HCT116 (cell line): ENCODE measurements around the gene ABHD14A. TPM values are rescaled to one million over a fixed set of nuclear protein-coding genes. Genes with fewer than 3 reads are reported as not detected.
"Not testable (repeated sequence)": the region's sequence is repeated elsewhere in the genome, so short reads cannot be mapped to it uniquely, and the experiment has no call there.

Source experiments
- ATAC-seq: fragments of 200-7000 bp; cut with Tn5 transposase; 2 replicates; pipeline ENCODE4 v1.9.1; 2020; ENCODE audit warnings: mild to moderate bottlenecking, moderate library complexity
- BruUV-seq: library from RNA; stranded (reverse); fragments of 400-500 nt; replicated peaks from 2 replicates; lab custom pipeline; 2021; lab: Mats Ljungman, UMichigan
- CTCF ChIA-PET: fragments of 300-600 bp; sonication (Branson Sonifier 250); formaldehyde crosslinking; loops from one replicate; lab custom pipeline; 2021; ENCODE audit warnings: antibody characterized with exemption; lab: Charles Lee
- POLR2A ChIA-PET: fragments of 300-600, 350-600 bp; sonication (Branson Sonifier 250); formaldehyde crosslinking; loops from one replicate; lab custom pipeline; 2021; ENCODE audit warnings: antibody characterized with exemption; lab: Charles Lee
- RAD21 ChIA-PET, 2 experiments: fragments of 300-600 bp; sonication (Branson Sonifier 250); formaldehyde crosslinking; loops; one replicate each; lab custom pipeline; 2023; ENCODE audit warnings: low total read pairs in 2 of 2; ENCODE audit not compliant: uncharacterized antibody in 2 of 2, unreplicated experiment in 2 of 2, low non-redundant PET in 1 of 2; lab: Charles Lee
- DNase-seq: peaks from one replicate; pipeline ENCODE4 v3.0.0-alpha.2; 2010; ENCODE audit warnings: low read depth, low spot score
- H2AFZ ChIP-seq: fragments of 200-600 bp; shearing (Covaris generic), sonication (generic); 2 replicates; pipeline ENCODE4 v1.6.1; 2017; ENCODE audit warnings: low read depth, mixed run types, mixed read lengths, antibody characterized with exemption, low read length; ENCODE audit not compliant: poor library complexity, severe bottlenecking
- H3K27ac ChIP-seq: 2 replicates; pipeline ENCODE4 v1.5.1; 2012; ENCODE audit warnings: low read depth, low read length
- H3K27me3 ChIP-seq: fragments of 200-600 bp; sonication (generic); 2 replicates; pipeline ENCODE4 v1.6.1; 2016; ENCODE audit warnings: mixed run types, low read length, mixed read lengths; ENCODE audit not compliant: insufficient read depth
- H3K36me3 ChIP-seq, 2 experiments: fragments of 200-500 bp in 1 of 2; fragments of 200-600 bp in 1 of 2; sonication (Bioruptor generic) in 1 of 2; sonication (generic) in 1 of 2; 2 replicates each; pipeline versions ENCODE4 v1.5.1 to v1.6.1; 2014 to 2016; ENCODE audit warnings: low read length in 2 of 2, inconsistent platforms in 1 of 2, mixed read lengths in 1 of 2, mixed run types in 1 of 2; ENCODE audit not compliant: insufficient read depth in 2 of 2, control insufficient read depth in 1 of 2
- H3K4me1 ChIP-seq, 2 experiments: fragments of 200-600 bp in 1 of 2; sonication (generic) in 1 of 2; 2 replicates each; pipeline versions ENCODE4 v1.5.1 to v1.6.1; 2012 to 2017; ENCODE audit warnings: low read length in 2 of 2, inconsistent platforms in 1 of 2, mild to moderate bottlenecking in 1 of 2, mixed read lengths in 1 of 2, mixed run types in 1 of 2, moderate library complexity in 1 of 2; ENCODE audit not compliant: insufficient read depth in 2 of 2, control insufficient read depth in 1 of 2
- H3K4me2 ChIP-seq: fragments of 200-600 bp; sonication (generic); 2 replicates; pipeline ENCODE4 v1.6.1; 2017; ENCODE audit warnings: mixed run types, low read length, mixed read lengths
- H3K4me3 ChIP-seq, 2 experiments: fragments of 200-600 bp in 1 of 2; sonication (generic) in 1 of 2; replicated peaks in 1 of 2; 2 replicates each; pipeline ENCODE4 v1.5.1; 2011 to 2016; ENCODE audit warnings: low read length in 2 of 2, control low read depth in 1 of 2, low read depth in 1 of 2, mild to moderate bottlenecking in 1 of 2, mixed read lengths in 1 of 2, mixed run types in 1 of 2
- H3K79me2 ChIP-seq: fragments of 200-600 bp; sonication (generic); 2 replicates; pipeline ENCODE4 v1.6.1; 2017; ENCODE audit warnings: mild to moderate bottlenecking, mixed run types, low read length, moderate library complexity, mixed read lengths; ENCODE audit not compliant: insufficient read depth
- H3K9ac ChIP-seq: fragments of 200-600 bp; sonication (generic); 2 replicates; pipeline ENCODE4 v1.6.1; 2016; ENCODE audit warnings: low read length, mixed read lengths
- H3K9me2 ChIP-seq: fragments of 200-600 bp; sonication (generic), shearing (Covaris generic); 2 replicates; pipeline ENCODE4 v1.6.1; 2017; ENCODE audit warnings: mixed run types, mild to moderate bottlenecking, moderate library complexity; ENCODE audit not compliant: insufficient read depth
- H3K9me3 ChIP-seq, 2 experiments: fragments of 200-500 bp in 1 of 2; fragments of 200-600 bp in 1 of 2; sonication (Bioruptor generic) in 1 of 2; sonication (generic) in 1 of 2; 2 replicates each; pipeline ENCODE4 v1.6.1; 2014 to 2017; ENCODE audit warnings: low read length in 2 of 2, mixed read lengths in 2 of 2, inconsistent platforms in 1 of 2, low read depth in 1 of 2, mild to moderate bottlenecking in 1 of 2, mixed run types in 1 of 2, moderate library complexity in 1 of 2; ENCODE audit not compliant: control insufficient read depth in 1 of 2, insufficient read depth in 1 of 2
- H4K20me1 ChIP-seq: fragments of 200-600 bp; sonication (generic), shearing (Covaris generic); 2 replicates; pipeline ENCODE4 v1.6.1; 2017; ENCODE audit warnings: mixed run types, mild to moderate bottlenecking, moderate library complexity; ENCODE audit not compliant: insufficient read depth
- EGR1 ChIP-seq: IDR thresholded peaks from 2 replicates; pipeline ENCODE4 v1.6.1; 2012; ENCODE audit warnings: low read depth
- ELF1 ChIP-seq: IDR thresholded peaks from 2 replicates; pipeline ENCODE4 v1.6.1; 2012; ENCODE audit warnings: low read depth, borderline replicate concordance
- EZH2 ChIP-seq: fragments of 200-600 bp; sonication (generic); IDR thresholded peaks from 2 replicates; pipeline ENCODE4 v1.6.1; 2017; ENCODE audit warnings: antibody characterized with exemption, mixed run types
- JUND ChIP-seq: IDR thresholded peaks from 2 replicates; pipeline ENCODE4 v1.6.1; 2012
- POLR2A ChIP-seq: IDR thresholded peaks from 2 replicates; pipeline ENCODE4 v1.7.0; 2011; ENCODE audit warnings: borderline replicate concordance; ENCODE audit not compliant: insufficient read depth, insufficient read length; ENCODE audit errors: extremely low read depth
- POLR2AphosphoS5 ChIP-seq: IDR thresholded peaks from 2 replicates; pipeline ENCODE4 v1.6.1; 2011; ENCODE audit warnings: mild to moderate bottlenecking, low read depth, low read length, moderate library complexity
- RAD21 ChIP-seq: IDR thresholded peaks from 2 replicates; pipeline ENCODE4 v1.6.1; 2012; ENCODE audit warnings: low read depth, mild to moderate bottlenecking
- SIN3A ChIP-seq: IDR thresholded peaks from 2 replicates; pipeline ENCODE4 v1.6.1; 2012; ENCODE audit warnings: low read depth
- SRF ChIP-seq: IDR thresholded peaks from 2 replicates; pipeline ENCODE4 v1.6.1; 2012; ENCODE audit warnings: low read depth
- TCF7L2 ChIP-seq: IDR thresholded peaks from 2 replicates; pipeline ENCODE4 v1.7.0; 2011; ENCODE audit warnings: borderline replicate concordance, inconsistent platforms; ENCODE audit not compliant: insufficient read depth, insufficient read length; ENCODE audit errors: extremely low read depth
- YY1 ChIP-seq: IDR thresholded peaks from 2 replicates; pipeline ENCODE4 v1.6.1; 2011; ENCODE audit warnings: low read length, low read depth, moderate library complexity, mild to moderate bottlenecking; ENCODE audit not compliant: insufficient replicate concordance; ENCODE audit errors: extremely low read depth
- ZFX ChIP-seq: fragments of 450-650 bp; IDR thresholded peaks from 2 replicates; pipeline ENCODE4 v1.6.1; 2017
- ZNF274 ChIP-seq: fragments of 200-500 bp; sonication (Bioruptor generic); IDR thresholded peaks from 2 replicates; pipeline ENCODE4 v1.6.1; 2014; ENCODE audit warnings: mild to moderate bottlenecking, low read depth, low read length, inconsistent platforms
- intact Hi-C: fragments of 100-400 bp; cut with micrococcal nuclease; formaldehyde crosslinking; loops from 2 replicates; pipeline ENCODE4 v1.10.0; 2022
- total RNA-seq: library from RNA; stranded (reverse); gene quantifications from one replicate; pipeline ENCODE4 v1.2.1, GENCODE V29; 2021; ENCODE audit not compliant: unreplicated experiment
- TF ChIP-seq, protein P1 (sequence below): IDR thresholded peaks from 2 replicates; pipeline ENCODE4 v1.6.1; 2012
- TF ChIP-seq, protein P2 (sequence below): IDR thresholded peaks from 2 replicates; pipeline ENCODE4 v1.6.1; 2011; ENCODE audit warnings: mild to moderate bottlenecking, low read length, moderate library complexity; ENCODE audit not compliant: insufficient replicate concordance; ENCODE audit errors: extremely low read depth

The ABHD14A gene
- total RNA-seq, 1 experiment from 2014 or later, result 11.6 TPM

DNA sequence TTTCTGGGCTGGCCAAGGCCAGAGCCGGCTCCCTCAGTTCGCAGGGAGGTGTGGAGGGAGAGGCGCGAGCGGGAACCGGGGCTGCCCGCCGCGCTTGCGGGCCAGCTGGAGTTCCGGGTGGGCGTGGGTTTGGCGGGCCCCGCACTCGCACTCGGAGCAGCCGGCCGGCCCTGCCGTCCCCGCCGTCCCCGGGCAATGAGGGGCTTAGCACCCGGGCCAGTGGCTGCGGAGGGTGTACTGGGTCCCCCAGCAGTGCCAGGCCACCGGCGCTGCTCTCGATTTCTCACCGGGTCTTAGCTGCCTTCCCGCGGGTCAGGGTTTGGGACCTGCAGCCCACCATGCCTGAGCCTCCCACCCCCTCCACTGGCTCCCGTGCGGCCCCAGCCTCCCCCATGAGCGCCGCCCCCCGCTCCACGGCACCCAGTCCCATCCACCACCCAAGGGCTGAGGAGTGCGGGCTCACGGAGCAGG, 15.7 kb downstream of the ABHD14A start:
- ChIA-PET POLR2A (interaction anchor here (0.6 to 5.1 kb wide), 9 partner anchors 8 to 424 kb away, joined by 3 to 47 read pairs (median 4); partner anchors contain the start of genes ABHD14B, ACY1, PARP3 and PCBP4), CTCF (interaction anchor here (0.8 to 1.3 kb wide), 2 partner anchors 8 to 15 kb away, joined by 3 to 8 read pairs; partner anchors contain the start of genes ABHD14A and ACY1)
- Histone ChIP-seq H3K36me3 (peaks cover 15 to 29% of the 10 kb centered on the region in 2 experiments), H3K79me2 (peaks cover 27% of the 10 kb centered on the region), H3K27ac (peak overlapping the region; percentile 26; the same call in 1 of the 2 replicates), H3K4me1 (peaks cover 7 to 42% of the 10 kb centered on the region in 2 experiments)
- H3K9me2 ChIP-seq, H3K9ac ChIP-seq, intact Hi-C loops, H2AFZ ChIP-seq, DNase-seq, H3K9me3 ChIP-seq, H3K4me2 ChIP-seq, H3K4me3 ChIP-seq, BruUV-seq, ATAC-seq, H3K27me3 ChIP-seq, H4K20me1 ChIP-seq, RAD21 ChIA-PET: not testable (repeated sequence)

DNA sequence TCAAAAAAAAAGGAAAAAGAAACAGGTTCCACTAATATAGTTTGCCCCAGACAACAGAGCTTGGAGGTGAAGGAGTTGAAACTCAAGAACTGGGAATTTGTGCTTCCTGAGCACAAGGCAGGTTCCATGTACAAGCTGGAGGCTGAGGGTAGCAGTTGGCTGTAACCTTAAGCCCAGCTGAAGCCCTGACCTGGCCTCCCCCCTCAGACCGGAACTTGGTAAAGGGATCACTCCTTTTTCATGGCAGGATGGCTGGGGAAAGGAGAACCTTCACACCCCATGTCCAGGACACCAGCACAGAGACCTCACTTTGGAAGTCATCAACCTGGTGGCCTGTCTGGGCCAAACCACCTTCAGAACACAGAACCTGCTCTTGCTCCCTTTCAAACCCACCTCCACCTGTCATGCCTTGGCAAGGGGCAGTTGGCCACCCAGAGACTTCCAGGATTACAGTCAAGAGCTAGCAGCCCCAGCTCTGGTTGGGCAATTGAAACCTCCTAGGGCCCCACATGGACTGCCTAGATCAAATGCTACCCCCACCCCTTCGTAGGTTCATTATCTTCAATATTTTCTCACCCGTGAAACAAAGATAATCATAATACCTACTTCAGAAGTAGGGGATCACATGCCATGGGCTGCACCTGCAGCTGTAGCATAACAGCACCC, 17.3 kb downstream of the ABHD14A start:
- Histone ChIP-seq H3K4me3 (no peak overlapping the region), H3K79me2 (peaks cover 30% of the 10 kb centered on the region), H2AFZ (no peak overlapping the region), H3K9me3 (no peaks in the 10 kb centered on the region), H3K4me1 (peaks cover 7 to 34% of the 10 kb centered on the region in 2 experiments), H3K27ac (peak overlapping the region; percentile 53), H3K9me2 (no peaks in the 10 kb centered on the region), H3K4me2 (peak overlapping the region; percentile 4; the same call in 1 of the 2 replicates), H3K27me3 (no peaks in the 10 kb centered on the region), H3K36me3 (peaks cover 15 to 29% of the 10 kb centered on the region in 2 experiments), H4K20me1 (no peaks in the 10 kb centered on the region; the same call in 1 of the 2 replicates), H3K9ac (no peak overlapping the region)
- DNase-seq, result no peak
- ATAC-seq, result 0 out of 2 replicates have a peak, but pooled peaks have one; percentile 3
- RAD21 ChIA-PET, result no interaction called here
- TF ChIP-seq RAD21 (no peak), POLR2A (peak; percentile 61), POLR2AphosphoS5 (peak; percentile 70), TCF7L2 (no peak), EGR1 (no peak), EZH2 (no peak), ELF1 (no peak), SIN3A (no peak), ZFX (no peak), YY1 (no peak), JUND (no peak), SRF (no peak), ZNF274 (no peak)
- TF ChIP-seq, protein P1, sequence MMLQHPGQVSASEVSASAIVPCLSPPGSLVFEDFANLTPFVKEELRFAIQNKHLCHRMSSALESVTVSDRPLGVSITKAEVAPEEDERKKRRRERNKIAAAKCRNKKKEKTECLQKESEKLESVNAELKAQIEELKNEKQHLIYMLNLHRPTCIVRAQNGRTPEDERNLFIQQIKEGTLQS, result no peak
- TF ChIP-seq, protein P2, sequence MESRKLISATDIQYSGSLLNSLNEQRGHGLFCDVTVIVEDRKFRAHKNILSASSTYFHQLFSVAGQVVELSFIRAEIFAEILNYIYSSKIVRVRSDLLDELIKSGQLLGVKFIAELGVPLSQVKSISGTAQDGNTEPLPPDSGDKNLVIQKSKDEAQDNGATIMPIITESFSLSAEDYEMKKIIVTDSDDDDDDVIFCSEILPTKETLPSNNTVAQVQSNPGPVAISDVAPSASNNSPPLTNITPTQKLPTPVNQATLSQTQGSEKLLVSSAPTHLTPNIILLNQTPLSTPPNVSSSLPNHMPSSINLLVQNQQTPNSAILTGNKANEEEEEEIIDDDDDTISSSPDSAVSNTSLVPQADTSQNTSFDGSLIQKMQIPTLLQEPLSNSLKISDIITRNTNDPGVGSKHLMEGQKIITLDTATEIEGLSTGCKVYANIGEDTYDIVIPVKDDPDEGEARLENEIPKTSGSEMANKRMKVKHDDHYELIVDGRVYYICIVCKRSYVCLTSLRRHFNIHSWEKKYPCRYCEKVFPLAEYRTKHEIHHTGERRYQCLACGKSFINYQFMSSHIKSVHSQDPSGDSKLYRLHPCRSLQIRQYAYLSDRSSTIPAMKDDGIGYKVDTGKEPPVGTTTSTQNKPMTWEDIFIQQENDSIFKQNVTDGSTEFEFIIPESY, result no peak
- intact Hi-C loops, result no loop called here
- TSS peak; percentile 64 for BruUV-seq
- POLR2A ChIA-PET, result interaction anchor here (0.7 to 5.1 kb wide), 8 partner anchors 9 to 288 kb away, joined by 3 to 47 read pairs (median 3); partner anchors contain the start of genes ABHD14B, ACY1, PARP3 and RRP9
- CTCF ChIA-PET, result interaction anchor here (1.0 kb wide), 1 partner anchor 10 kb away, joined by 3 read pairs; no protein-coding TSS in a partner anchor
